GM21360 (cell line): ENCODE results near the gene CALCB.
"Not testable (repeated sequence)": the region's sequence is repeated elsewhere in the genome, so short reads cannot be mapped to it uniquely, and the experiment has no call there.

Source experiments
- ATAC-seq: cut with Tn5 transposase; IDR thresholded peaks from one replicate; pipeline ENCODE4 v1.9.1; 2021; ENCODE audit warnings: mild to moderate bottlenecking, moderate library complexity; ENCODE audit not compliant: unreplicated experiment

CALCB gene, protein sequence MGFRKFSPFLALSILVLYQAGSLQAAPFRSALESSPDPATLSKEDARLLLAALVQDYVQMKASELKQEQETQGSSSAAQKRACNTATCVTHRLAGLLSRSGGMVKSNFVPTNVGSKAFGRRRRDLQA

DNA sequence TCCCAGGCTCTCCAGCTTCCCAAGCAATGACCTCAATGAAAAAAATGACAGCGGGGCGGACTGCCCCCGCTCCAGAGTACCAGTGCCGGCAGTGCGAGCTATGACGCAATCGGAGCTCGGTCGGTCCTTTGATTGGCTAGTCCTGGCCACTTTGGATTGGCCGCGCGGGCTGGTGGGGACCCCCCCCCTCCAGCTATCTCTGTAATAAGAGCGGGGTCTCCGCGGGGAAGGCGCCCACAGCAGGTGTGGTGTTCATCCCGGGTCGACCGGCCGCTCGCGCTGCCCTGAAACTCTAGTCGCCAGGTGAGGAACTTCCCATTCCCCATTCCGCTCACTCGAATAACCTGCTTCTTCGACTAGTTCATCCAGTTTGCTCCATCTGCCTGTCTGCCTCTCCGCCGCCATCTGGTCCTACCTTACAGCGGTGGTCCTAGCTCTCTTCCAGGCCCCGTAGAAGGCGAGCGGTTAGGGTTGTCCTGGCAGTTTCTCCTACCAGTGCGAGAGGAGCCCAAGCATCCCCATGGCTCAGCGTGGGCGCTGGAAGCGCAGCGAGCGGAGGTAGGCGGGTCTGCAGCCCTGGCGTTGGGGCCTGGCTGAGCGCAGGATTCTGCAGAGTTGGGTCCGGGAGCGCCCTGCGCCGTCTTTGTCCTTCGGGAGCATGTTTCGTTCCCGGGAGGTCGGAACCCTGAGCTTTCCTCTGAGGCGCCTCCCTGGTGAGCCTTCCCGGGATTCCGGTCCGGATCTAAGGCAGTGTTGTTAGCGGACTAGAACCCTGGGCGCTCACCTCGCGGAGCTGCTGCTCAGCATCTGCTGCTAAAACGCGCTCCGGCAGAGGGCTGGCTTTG, at the start of gene CALCB:
Gene CALCB, plus strand, starts transcription at position 233 of the 845 bp plus-strand sequence. CDS start 1,126 bp downstream, outside the sequence.
- no peak for ATAC-seq

- no peak for ATAC-seq
Measured at GRCh38 chr11:15027011-15027410, 46.4 kb upstream of the CALCB start.

DNA sequence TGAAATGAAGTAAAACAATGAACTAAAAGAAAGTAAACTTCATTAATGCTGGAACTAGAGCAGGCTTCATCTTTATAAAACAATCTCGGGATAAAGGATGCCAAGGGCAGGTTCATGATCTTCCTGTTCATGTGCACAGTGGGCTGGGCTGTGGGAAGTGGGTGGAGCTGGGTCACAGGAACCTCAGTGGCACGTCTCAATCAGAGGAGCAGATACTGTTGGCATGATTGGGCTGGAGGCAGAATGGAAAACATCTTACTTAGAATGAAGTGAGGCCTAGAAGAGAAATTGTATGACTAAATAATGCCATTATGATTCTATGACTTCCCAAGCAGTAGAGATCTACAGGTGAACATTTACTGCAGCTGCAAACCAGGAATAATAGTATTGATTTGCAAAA, 45.4 kb upstream of the CALCB start:
- no peak for ATAC-seq

DNA sequence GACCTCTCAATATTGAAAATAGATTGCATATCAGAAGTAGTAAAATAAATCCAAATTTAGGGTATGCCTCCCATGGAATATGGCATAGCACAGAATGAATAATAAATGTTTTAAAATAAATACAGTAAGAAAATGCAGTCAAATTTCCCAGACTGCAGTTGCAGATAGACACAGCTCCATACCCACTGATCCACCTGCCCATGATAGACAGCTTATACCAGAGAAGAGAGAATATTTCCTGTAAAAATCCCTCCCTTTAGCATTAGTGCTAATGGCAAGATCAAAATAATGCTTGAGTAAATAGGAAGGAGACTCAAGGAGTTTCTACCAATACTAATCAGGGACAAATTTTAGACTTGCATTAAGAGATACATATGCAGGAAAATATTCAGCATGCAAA, 45.0 kb upstream of the CALCB start:
- no peak for ATAC-seq

DNA sequence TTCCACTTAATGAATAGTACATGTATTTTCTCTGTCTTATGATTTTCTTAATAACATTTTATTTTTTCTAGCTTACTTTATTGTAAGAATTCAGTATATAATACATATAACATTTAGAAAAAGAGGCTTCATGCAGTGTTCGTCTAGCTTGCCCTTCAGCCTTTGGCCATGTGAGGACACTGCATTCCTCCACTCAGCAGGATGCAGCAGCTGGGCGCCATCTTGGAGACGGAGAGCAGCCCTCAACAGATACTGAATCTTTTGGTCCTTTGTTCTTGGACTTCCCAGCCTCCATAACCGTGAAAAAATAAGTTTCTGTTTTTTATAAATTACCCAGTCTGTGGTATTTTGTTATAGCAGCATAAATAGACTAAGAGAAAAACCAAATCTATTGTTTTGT, 41.4 kb upstream of the CALCB start:
- ATAC-seq: not testable (repeated sequence)

- ATAC-seq: no peak
Measured at GRCh38 chr11:15034687-15035267, 38.6 kb upstream of the CALCB start.

DNA sequence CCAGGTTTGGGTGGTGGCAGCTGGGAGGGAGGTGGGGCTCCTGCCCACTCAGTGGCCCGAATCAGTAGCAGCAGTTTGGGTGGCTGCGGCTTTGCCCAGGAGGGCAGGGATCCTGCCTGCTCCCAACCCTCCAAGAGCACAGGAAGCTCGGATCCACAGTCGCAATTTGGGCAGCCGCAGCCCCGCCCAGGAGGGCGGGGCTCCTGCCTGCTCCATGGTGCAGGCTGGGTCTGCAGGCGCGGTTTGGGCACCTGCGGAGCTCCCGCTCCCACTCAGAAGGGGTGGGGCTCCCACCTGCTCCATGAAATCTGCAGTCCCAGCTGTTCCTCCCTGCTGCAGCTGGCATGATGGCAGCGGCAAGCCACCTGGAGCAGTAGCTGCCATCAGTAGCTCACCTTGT, 38.1 kb upstream of the CALCB start:
- ATAC-seq: no peak

DNA sequence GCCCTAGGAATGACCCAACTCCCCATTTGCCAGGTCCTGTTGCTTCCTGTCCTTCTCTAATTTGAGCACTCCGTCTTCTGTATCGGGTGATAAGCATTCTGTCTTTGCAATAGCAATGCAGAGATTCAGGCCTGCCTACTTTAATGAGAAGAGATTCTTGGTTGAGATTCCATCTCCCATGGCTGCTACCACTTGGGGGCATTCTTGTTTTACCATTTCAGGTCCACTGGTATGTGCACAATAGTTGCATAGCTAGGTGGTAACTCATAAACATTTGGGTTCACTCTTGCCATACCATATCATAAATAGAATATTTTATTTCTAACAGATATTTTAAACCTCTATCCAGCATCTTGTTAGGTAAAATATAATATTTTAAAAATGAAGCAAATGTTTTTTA, 34.4 kb upstream of the CALCB start:
- ATAC-seq: no peak

DNA sequence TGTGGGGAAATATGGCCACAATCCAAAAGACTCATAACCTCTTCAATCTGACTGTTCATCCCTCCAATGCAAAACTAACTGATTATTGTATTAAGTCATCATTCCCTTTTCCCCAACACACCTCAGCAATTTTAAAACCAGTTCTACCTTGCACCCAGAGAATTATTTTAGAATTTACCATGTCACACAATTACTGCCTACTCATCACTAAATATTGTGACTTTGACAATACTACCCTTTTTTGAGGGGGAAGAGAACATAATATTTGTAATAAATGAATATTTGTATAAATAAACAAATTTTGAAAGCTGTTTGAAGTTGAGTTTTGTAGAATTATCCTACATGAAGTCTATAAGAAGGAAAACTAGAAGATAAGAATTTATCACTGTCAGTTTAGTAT, 28.2 kb upstream of the CALCB start:
- ATAC-seq: no peak

DNA sequence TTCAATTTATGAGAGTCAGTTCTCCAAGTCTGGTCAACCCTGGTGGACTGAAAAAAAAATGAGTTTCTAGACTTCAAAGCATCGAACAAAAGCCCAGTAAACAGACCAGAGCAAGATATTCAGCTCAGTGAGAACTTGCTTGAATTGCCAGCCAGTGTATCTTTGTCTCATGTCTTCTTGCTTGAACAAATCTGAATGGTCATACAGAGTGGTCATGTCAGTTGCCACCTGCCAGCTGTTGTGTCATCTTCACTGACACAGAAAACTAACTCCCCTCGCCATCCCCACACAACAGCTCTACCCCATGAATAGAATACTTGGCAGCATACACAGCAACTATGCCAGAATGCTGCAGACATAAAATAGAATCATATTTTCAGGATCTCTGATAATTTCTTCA, 27.5 kb upstream of the CALCB start:
- ATAC-seq: no peak

DNA sequence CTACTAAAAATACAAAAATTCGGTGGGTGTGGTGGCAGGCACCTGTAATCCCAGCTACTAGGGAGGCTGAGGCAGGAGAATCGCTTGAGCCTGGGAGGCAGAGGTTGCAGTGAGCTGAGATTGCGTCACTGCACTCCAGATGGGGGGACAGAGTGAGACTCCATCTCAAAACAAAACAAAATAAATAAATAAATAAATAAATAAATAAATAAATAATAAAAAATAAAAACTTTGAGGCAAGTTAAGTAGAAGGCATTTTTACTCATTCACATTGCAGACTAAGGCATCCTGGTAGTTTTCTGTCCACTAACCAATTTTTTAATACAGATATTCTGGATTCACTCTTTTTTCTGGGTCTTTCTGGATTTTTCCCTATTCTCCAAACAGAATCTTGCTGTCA, 26.7 kb upstream of the CALCB start:
- not testable (repeated sequence) for ATAC-seq

DNA sequence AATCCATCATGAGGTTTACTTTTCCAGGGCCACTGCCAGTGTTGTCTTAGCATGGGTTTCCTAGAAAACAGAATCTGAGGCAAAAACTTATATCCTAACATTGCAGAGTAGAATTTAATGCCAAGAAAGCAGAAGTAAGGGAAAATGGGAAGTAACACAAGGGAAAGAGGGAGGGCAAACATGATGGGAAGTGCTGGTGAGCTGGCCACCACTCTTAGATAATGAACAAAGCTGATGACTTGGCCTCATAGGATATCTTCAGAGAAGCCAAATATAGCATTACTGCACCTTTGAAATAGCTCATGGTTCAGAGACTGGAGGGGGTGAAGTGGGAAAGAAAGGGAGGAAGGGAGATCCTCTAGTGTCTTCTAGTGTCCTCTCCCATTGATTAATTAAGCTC, 24.8 kb upstream of the CALCB start:
- ATAC-seq: no peak

- ATAC-seq: no peak
Measured at GRCh38 chr11:15053191-15053685, 20.2 kb upstream of the CALCB start.

DNA sequence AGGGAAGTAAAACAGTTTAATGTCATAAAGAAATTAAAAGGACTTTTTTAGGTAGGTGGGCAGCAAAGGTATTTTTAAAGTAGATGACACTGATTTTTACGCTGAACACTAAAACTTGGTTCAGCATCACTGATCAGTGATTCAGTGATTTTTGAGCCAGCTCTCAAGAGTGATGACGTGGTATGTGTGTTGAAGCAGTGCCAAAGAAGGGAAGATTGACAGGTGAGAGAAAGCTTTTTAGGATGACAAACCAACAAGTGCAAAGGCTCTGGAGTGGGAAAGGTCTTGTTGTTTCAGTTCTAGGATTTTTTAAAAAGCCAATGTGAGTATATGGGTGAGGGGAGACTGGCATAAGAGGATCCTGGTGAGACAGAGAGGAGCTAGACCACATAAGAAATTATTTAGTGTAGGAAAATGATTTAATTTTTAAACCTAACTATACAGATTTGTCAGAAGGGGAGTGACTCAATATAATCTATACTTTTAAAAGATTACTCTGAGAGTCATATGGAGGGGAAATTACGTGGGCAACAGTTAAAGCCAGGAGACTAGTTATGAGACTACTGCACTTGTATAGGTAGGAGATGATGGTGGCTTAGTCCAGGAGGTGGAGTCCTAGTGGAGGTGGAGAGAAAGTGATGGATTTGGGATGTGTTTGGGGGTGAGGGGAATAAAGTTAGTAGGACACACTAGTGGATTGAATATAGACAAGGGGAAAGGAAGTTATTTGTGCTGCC, 17.6 kb upstream of the CALCB start:
- ATAC-seq: no peak

DNA sequence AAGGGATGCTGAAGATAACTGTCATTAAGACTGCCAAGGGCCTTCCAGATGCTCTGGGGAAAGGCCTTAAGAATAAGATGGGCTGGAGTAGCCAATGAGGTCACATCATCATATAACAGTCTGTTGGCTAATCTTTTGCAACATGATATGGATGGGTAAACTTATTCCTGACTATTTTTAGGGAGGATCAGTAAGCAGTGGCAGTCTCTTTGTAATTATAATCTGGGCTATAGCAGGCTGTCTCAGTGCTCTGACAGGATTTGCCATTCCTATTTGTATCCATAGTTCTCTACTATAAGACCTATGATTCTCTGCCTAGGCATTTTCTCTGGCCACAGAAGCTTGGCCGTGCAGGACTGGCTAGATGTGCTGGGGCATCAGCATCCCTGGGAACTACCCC, 16.1 kb upstream of the CALCB start:
- no peak for ATAC-seq

DNA sequence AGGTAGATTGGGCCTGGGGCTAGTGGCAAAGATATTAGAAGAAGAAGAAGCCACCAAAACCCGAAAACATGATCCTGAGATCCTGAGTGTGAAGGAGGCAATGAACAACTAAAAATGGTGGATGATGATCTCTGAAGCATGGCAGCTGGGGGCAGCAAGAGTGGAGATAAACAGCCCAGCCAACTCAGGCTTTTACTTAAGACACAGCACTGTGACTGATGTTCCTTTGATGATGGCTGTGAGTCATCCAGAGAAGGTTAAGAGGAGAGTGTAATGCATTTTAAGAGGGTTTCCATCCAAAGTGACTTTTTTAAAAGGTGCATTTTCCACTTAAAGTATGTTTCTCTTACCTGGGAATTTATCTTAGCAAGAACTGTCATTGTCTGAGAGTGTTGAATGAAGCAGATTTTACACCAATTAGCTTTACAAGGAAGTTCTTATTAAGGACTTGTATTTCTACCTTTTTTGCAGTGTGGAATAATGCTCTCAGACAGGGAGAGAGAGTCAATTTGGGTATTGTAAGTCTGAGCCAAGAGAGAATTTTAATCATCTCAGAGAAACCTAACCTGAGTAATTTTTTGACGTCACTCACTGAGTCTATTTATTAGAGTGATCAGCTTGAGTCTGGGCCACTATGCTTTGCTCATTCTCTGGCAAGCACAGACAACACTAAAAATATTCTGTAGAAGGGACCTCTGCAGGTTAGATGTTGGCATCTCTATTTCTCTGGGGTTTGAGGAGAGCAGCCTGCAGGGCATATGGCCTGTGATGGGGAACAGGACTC, 14.1 kb upstream of the CALCB start:
- no peak for ATAC-seq

DNA sequence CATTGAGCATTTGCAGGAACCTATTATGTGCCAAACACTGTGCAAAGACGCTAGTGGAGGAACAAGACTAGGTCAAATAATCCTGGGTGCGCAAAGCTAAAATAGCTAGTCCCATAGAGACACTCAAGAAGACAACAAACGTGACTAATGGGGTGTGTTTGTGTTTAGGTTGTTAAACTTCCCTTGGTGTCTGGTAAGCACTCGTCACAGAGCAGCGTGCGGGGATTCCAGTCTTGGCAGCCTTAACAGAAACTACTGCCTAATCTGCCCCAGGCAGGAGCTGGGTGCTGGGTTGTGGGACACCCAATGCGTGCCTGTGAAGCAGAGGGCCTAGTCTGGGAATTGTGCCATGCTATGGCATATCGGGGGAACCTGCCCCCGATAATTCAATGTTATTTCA, 10.8 kb upstream of the CALCB start:
- no peak for ATAC-seq

- ATAC-seq: not testable (repeated sequence)
Measured at GRCh38 chr11:15069751-15070150, 3.6 kb upstream of the CALCB start.

DNA sequence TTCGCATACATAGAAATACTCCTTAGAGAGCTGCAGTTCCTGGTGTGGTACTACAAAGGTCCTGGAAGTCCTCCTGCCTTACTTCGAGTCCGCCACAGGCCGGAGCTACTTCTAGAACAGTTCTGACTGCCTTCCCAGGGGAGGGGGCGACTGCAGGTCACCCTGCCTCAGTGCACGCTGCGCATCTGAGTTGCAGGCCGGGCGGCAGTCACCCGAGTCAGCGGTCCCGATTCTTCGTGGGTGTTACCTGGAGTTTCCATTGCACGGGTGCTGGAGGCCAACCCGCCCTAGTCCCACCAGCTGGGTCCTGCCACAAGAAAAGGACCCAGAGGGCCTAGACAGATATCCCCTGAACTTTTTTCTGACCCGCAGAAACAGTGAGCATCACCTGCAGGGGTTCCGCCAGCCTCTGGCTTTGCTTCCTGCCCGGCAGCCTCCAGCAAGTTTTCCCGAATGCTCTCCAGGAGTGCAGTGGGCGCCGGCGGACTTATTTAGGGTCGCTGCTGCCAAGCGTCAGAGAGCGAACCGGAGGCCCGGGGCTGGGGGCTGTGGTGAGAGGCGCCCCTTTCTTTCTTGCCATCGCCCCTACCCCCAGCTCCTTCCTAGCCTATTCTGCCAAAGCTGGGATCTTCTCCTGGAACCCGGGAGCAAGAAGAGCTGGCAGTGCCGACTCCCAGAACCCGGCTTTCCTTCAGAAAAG, 1.7 kb upstream of the CALCB start:
- no peak for ATAC-seq

GRCh38 chr11:15072551-15073143, 746 bp upstream of the CALCB start:
- ATAC-seq: no peak
